Fibroblast of villous mesenchyme (primary cell): ENCODE measurements around the gene POLR1B. TPM values are rescaled to one million over a fixed set of nuclear protein-coding genes. Genes with fewer than 3 reads are reported as not detected.
"Not testable (repeated sequence)": the region's sequence is repeated elsewhere in the genome, so short reads cannot be mapped to it uniquely, and the experiment has no call there.

Source experiments
- DNase-seq: peaks from one replicate; pipeline ENCODE4 v3.0.0-alpha.2; 2010; ENCODE audit warnings: low read depth
- H3K4me3 ChIP-seq: 2 replicates; pipeline ENCODE4 v1.5.1; 2011; ENCODE audit warnings: low read depth, mild to moderate bottlenecking, low read length
- total RNA-seq: library from RNA; depleted of rRNA; stranded (reverse); fragments of >200 nt; gene quantifications from 2 replicates; pipeline ENCODE4 v1.2.3, GENCODE V29; 2012
- TF ChIP-seq, protein P1 (sequence below): IDR thresholded peaks from 2 replicates; pipeline ENCODE4 v1.5.1; 2012; ENCODE audit warnings: low read depth, mild to moderate bottlenecking, low read length; ENCODE audit not compliant: insufficient read depth

Gene POLR1B
- total RNA-seq, 1 donor, result 16.0 TPM

DNA sequence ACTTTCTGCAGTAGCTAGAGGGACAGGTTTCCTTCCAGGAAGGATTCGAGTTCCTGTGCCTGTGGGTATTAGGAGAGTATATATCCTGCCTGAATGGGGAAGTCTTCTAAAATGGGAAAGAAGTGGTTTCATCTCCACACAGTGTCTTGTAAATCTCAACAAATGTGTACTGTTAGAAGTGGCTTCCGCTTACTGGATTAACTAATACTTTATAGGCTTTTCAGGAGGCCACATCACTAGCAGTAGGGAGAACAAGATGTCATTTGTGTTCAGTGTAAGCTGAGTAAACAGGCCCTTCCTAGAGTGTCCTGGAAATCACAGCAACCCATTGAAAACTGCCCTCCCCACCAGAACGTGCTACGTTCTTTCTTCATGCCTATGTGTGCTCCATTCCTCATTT, 12.5 kb upstream of the POLR1B start:
- no peak for DNase-seq
- TF ChIP-seq, protein P1, sequence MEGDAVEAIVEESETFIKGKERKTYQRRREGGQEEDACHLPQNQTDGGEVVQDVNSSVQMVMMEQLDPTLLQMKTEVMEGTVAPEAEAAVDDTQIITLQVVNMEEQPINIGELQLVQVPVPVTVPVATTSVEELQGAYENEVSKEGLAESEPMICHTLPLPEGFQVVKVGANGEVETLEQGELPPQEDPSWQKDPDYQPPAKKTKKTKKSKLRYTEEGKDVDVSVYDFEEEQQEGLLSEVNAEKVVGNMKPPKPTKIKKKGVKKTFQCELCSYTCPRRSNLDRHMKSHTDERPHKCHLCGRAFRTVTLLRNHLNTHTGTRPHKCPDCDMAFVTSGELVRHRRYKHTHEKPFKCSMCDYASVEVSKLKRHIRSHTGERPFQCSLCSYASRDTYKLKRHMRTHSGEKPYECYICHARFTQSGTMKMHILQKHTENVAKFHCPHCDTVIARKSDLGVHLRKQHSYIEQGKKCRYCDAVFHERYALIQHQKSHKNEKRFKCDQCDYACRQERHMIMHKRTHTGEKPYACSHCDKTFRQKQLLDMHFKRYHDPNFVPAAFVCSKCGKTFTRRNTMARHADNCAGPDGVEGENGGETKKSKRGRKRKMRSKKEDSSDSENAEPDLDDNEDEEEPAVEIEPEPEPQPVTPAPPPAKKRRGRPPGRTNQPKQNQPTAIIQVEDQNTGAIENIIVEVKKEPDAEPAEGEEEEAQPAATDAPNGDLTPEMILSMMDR, result no peak
- no peak overlapping the region for H3K4me3 ChIP-seq

DNA sequence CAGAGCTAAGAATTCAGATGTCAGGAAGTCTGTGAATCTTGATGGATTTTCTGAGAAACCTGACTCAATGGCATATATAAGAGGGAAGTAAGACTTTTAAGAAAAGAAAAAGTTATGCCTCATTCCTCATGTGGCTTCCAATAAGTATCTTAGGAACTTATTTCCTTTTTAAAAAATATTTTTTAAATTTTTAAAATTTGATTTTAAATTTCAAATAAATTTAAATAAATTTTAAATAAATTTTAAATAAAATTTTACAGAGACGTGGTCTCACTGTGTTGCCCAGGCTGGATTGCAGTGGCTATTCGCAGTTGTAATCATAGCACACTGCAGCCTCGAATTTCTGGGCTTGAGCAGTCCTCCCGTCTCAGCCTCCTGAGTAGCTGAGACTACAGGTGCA, 11.5 kb upstream of the POLR1B start:
- no peak overlapping the region for H3K4me3 ChIP-seq
- DNase-seq, result no peak
- TF ChIP-seq, protein P1, result no peak

DNA sequence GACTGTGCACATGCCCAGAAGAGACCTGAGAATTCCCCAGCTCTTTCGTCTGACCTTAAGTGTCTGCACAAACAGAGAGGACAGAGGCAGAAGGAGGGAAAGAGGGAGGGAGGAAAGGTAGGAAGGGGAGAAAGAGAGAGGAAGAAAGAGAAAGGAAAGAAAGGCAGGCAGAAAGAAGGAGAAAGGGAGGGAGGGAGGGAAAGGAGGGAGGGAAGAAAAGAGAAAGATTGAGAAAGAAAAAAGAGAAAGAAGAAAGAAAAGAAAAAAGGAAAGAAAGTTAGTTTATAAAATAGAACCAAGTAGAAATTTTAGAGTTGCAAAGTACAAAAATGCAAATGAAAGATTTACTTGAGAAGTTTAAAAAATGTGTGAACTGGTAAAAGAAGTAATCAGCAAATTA, 7.4 kb upstream of the POLR1B start:
- no peak for DNase-seq
- no peak overlapping the region for H3K4me3 ChIP-seq
- TF ChIP-seq, protein P1, result no peak

DNA sequence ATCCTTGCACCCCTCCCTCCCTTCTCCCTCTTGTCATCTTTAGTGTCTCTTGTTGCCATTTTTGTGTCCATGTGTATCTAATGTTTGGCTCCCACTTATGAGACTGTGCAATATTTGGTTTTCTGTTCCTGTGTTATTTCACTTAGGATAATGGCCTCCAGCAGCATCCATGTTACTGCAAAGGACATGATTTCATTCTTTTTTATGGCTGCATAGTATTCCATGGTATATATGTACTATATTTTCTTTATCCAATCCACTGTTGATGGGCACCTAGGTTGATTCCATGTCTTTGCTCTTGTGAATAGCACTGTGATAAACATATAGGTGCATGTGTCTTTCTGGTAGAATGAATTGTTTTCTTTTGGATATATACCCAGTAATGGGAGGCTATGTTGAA, 5.6 kb upstream of the POLR1B start:
- not testable (repeated sequence) for H3K4me3 ChIP-seq, DNase-seq

DNA sequence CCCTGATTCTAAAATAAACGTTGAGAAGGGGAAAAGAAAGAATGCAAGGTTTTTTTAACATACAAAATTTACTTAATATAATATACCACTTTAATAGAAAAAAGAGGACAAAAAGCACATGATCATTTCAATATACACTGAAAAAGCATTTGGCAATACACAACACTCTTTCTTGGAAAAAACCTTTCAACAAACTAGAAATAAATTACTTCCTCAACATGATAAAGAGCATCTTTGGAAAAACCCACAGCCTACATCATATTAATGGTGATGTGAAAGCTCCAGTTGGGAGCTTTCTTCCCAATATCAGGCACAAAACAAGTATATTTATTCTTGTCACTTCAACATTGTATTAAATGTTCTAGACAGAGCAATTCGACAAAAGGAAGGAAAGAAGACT, 3.0 kb upstream of the POLR1B start:
- H3K4me3 ChIP-seq, result no peak overlapping the region
- DNase-seq, result no peak
- TF ChIP-seq, protein P1, result no peak

DNA sequence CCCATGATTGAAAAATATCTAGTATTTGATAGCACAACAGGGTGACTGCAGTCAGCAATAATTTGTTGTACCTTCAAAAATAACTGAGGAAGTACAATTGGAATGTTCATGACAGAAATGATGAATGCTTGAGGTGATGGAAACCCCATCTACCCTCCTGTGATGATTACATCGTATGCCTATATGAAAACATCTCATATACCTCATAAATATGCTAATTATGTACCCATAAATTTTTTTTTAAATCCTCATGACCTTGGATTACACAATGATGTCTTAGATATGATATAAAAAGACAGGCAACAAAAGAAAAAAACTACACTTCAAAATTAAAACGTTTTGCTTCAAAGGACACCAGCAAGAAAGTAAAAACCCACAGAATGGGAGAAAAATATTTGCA, 1.4 kb upstream of the POLR1B start:
- DNase-seq, result no peak
- TF ChIP-seq, protein P1, result no peak
- no peak overlapping the region for H3K4me3 ChIP-seq

DNA sequence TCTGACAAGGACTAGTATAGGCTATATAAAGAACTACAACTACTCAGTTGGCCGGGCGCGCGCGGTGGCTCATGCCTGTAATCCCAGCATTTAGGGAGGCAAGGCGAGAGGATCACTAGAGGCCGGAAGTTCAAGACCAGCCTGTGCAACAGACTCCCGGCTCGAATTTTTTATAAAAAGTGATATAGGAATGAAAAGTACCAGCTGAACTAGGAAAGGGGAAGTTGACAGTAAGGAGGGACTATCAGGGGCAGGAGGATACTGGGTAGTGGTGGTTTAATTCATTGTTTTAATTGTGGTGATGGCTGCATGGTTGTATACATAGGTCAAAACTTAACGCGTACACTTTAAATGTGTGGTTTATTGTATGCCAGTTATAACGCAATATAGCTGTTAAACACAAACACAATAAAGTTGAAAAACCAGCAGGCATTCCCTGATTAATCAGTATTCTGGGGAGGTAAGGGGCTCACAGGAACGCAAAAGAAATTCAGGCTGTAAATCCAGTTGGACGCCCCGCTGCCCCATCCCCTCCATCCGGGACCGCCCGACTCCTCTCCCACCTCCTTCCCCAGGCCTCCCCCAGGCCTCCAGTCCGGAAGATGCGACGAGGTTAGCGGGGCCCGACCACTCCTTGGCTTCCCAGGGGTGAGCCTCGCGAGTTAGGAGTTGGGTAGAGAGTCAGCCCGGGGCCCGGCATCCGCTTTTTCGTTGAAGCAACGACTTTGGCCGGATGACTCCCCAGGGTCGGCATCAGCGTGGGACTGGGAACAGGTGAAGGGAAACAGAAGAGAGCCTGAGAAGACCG, 746 bp upstream of the POLR1B start:
- DNase-seq, result no peak
- TF ChIP-seq, protein P1, result no peak
- H3K4me3 ChIP-seq, result peak overlapping the region; percentile 80
